GM12878 (cell line): ENCODE data around the gene CANT1. TPM values are rescaled to one million over a fixed set of nuclear protein-coding genes. Genes with fewer than 3 reads are reported as not detected.
A peak's percentile ranks its signal among the peaks of the same experiment; 100 is the strongest.

ENCODE experiments used
- ATAC-seq: fragments of 200-7000 bp; cut with Tn5 transposase; 3 replicates; pipeline ENCODE4 v1.9.1; 2020; ENCODE audit warnings: mild to moderate bottlenecking, moderate library complexity
- BruUV-seq: library from RNA; stranded (reverse); fragments of 400-500 nt; replicated peaks from 2 replicates; lab custom pipeline; 2021; lab: Mats Ljungman, UMichigan
- CTCF ChIA-PET: fragments of 300-600 bp; sonication (Branson Sonifier 250); formaldehyde crosslinking; extraction: SDS; loops from one replicate; lab custom pipeline; 2021; ENCODE audit warnings: inconsistent platforms; lab: Yijun Ruan, JAX
- POLR2A ChIA-PET: fragments of 350-600 bp; formaldehyde crosslinking; extraction: SDS; loops from one replicate; lab custom pipeline; 2021; ENCODE audit warnings: inconsistent platforms; lab: Charles Lee
- RAD21 ChIA-PET: fragments of 300-600 bp; sonication (Branson Sonifier 250); formaldehyde crosslinking; loops from one replicate; lab custom pipeline; 2023; ENCODE audit warnings: antibody characterized with exemption; ENCODE audit not compliant: unreplicated experiment; lab: Charles Lee
- SMC1A ChIA-PET: fragments of 300-600 bp; sonication (Branson Sonifier 250); formaldehyde crosslinking; loops from one replicate; lab custom pipeline; 2023; ENCODE audit not compliant: unreplicated experiment, uncharacterized antibody; lab: Charles Lee
- DNase-seq: peaks from one replicate; pipeline ENCODE4 v3.0.0-alpha.2; 2011; ENCODE audit warnings: low read depth, low spot score
- FAIRE-seq: peaks from 3 replicates; lab custom pipeline; 2011; peaks lifted over from hg19 to GRCh38; lab: Jason Lieb, UNC
- H2AFZ ChIP-seq: 2 replicates; pipeline ENCODE4 v1.6.0; 2011; ENCODE audit warnings: low read depth, low read length, control low read depth; ENCODE audit not compliant: control insufficient read depth
- H3K27ac ChIP-seq: 2 replicates; pipeline ENCODE4 v1.5.1; 2011; ENCODE audit warnings: control low read depth; ENCODE audit not compliant: control insufficient read depth, insufficient read depth
- H3K27me3 ChIP-seq, 2 experiments: replicated peaks in 1 of 2; 2 replicates each; pipeline versions ENCODE4 v1.6.0 to v1.6.1; 2011; ENCODE audit warnings: low read length in 1 of 2; ENCODE audit not compliant: control insufficient read depth in 2 of 2, insufficient read depth in 2 of 2
- H3K36me3 ChIP-seq, 2 experiments: 2 replicates each; pipeline ENCODE4 v1.5.1; 2011; ENCODE audit warnings: low read length in 1 of 2; ENCODE audit not compliant: control insufficient read depth in 2 of 2, insufficient read depth in 2 of 2
- H3K4me1 ChIP-seq: 2 replicates; pipeline ENCODE4 v1.6.1; 2011; ENCODE audit warnings: mild to moderate bottlenecking, low read length, moderate library complexity, mixed read lengths; ENCODE audit not compliant: control insufficient read depth, insufficient read depth
- H3K4me2 ChIP-seq: 2 replicates; pipeline ENCODE4 v1.6.0; 2011; ENCODE audit warnings: control low read depth; ENCODE audit not compliant: control insufficient read depth, insufficient read depth
- H3K4me3 ChIP-seq: fragments of 200-600 bp; sonication (generic); 2 replicates; pipeline ENCODE4 v1.5.1; 2016
- H3K79me2 ChIP-seq: 2 replicates; pipeline ENCODE4 v1.6.0; 2011; ENCODE audit warnings: low read length; ENCODE audit not compliant: control insufficient read depth, insufficient read depth
- H3K9ac ChIP-seq: 2 replicates; pipeline ENCODE4 v1.8.0; 2011; ENCODE audit warnings: low read length, control low read depth, mixed read lengths; ENCODE audit not compliant: control insufficient read depth, insufficient read depth
- H3K9me3 ChIP-seq: replicated peaks from 3 replicates; pipeline ENCODE4 v1.5.1; 2011; ENCODE audit warnings: mild to moderate bottlenecking, low read length; ENCODE audit not compliant: control insufficient read depth, insufficient read depth
- H4K20me1 ChIP-seq: 2 replicates; pipeline ENCODE4 v1.6.0; 2011; ENCODE audit not compliant: control insufficient read depth, insufficient read depth
- BMI1 ChIP-seq: fragments of 450-650 bp; IDR thresholded peaks from 2 replicates; pipeline ENCODE4 v1.6.1; 2016; ENCODE audit warnings: mild to moderate bottlenecking, moderate library complexity, borderline replicate concordance
- MYC ChIP-seq: IDR thresholded peaks from 2 replicates; pipeline ENCODE4 v1.6.1; 2011; ENCODE audit warnings: mild to moderate bottlenecking, low read length, moderate library complexity, inconsistent platforms; ENCODE audit not compliant: insufficient read depth, insufficient replicate concordance, insufficient read length, severe bottlenecking
- PAX5 ChIP-seq: IDR thresholded peaks from 2 replicates; pipeline ENCODE4 v1.6.1; 2011; ENCODE audit warnings: low read depth, low read length, borderline replicate concordance
- RAD21 ChIP-seq: IDR thresholded peaks from 2 replicates; pipeline ENCODE4 v1.6.1; 2011; ENCODE audit warnings: mild to moderate bottlenecking, low read depth, low read length, moderate library complexity; ENCODE audit not compliant: insufficient read depth
- SMARCA5 ChIP-seq: fragments of 450-650 bp; IDR thresholded peaks from 2 replicates; pipeline ENCODE4 v1.6.1; 2017; ENCODE audit warnings: mild to moderate bottlenecking
- SMC3 ChIP-seq: IDR thresholded peaks from 2 replicates; pipeline ENCODE4 v1.6.1; 2011; ENCODE audit warnings: low read length, improper control_type of control experiment, borderline replicate concordance
- YY1 ChIP-seq: IDR thresholded peaks from 2 replicates; pipeline ENCODE4 v1.6.1; 2011; ENCODE audit warnings: low read depth, mild to moderate bottlenecking, low read length
- WGBS: methylation state at CpG from one replicate; pipeline ENCODE4 v1.1.6; 2016; ENCODE audit warnings: low lambda C conversion rate; ENCODE audit not compliant: insufficient replicate concordance, insufficient coverage; ENCODE audit errors: missing lambda C conversion rate; 5-methylcytosine and 5-hydroxymethylcytosine counted together
- in situ Hi-C: fragments of 300-500 bp; cut with MboI; formaldehyde crosslinking; loops from 9 replicates; pipeline ENCODE4 v1.14.3; 2018; ENCODE audit warnings: mixed read lengths
- intact Hi-C: fragments of 100-400 bp; cut with micrococcal nuclease; formaldehyde crosslinking; loops from one replicate; pipeline ENCODE4 v1.14.2; 2022; ENCODE audit not compliant: unreplicated experiment
- polyA plus RNA-seq, 11 experiments: library from polyadenylated mRNA; depleted of rRNA in 4 of 11; unstranded in 6 of 11; stranded (reverse) in 5 of 11; fragments of >200 nt; fragmentation: Nextera tagmentation in 4 of 11; fragmentation: Illumina TruSeq in 1 of 11; extraction: Ambion mirVana in 4 of 11; extraction: Trizol in 1 of 11; gene quantifications; 1 replicate in 1 of 11; 2 replicates in 10 of 11; pipeline versions ENCODE4 v1.2.1 to v1.2.3, GENCODE V29; 2011 to 2016; ENCODE audit warnings: inconsistent platforms in 2 of 11, missing spikeins in 2 of 11, low read depth in 1 of 11
- total RNA-seq, 4 experiments: library from RNA; depleted of rRNA in 3 of 4; stranded (reverse); fragments of >200 nt in 3 of 4; fragmentation: Illumina TruSeq in 1 of 4; extraction: Trizol in 1 of 4; gene quantifications; 2 replicates each; pipeline versions ENCODE4 v1.2.1 to v1.2.3, GENCODE V29; 2013 to 2021
- TF ChIP-seq, protein P1 (sequence below): fragments of 150-350 bp; IDR thresholded peaks from 2 replicates; pipeline ENCODE4 v1.6.1; 2014; ENCODE audit warnings: mild to moderate bottlenecking, low read depth, low read length
- TF ChIP-seq, protein P2 (sequence below): fragments of 450-650 bp; formaldehyde crosslinking; IDR thresholded peaks from 2 replicates; pipeline ENCODE4 v1.4.0; 2022; ENCODE audit warnings: mild to moderate bottlenecking, moderate library complexity
- TF ChIP-seq, protein P3 (sequence below), 3 experiments: IDR thresholded peaks in 2 of 3; conservative IDR thresholded peaks in 1 of 3; 2 replicates each; pipeline ENCODE4 v1.5.1; 2011; ENCODE audit warnings: low read depth in 3 of 3, low read length in 3 of 3, mild to moderate bottlenecking in 3 of 3, control low read depth in 2 of 3, moderate library complexity in 2 of 3, inconsistent platforms in 1 of 3, mixed read lengths in 1 of 3; ENCODE audit not compliant: control insufficient read depth in 2 of 3, insufficient read depth in 1 of 3; ENCODE audit errors: extremely low read depth in 1 of 3

Gene CANT1
- total and polyA plus RNA-seq, 10 of the 15 experiments (the other 5 are each of a cell fraction or from before 2014, with no cell fraction given) = 2.2 to 59.2 (median 20.2) TPM

DNA sequence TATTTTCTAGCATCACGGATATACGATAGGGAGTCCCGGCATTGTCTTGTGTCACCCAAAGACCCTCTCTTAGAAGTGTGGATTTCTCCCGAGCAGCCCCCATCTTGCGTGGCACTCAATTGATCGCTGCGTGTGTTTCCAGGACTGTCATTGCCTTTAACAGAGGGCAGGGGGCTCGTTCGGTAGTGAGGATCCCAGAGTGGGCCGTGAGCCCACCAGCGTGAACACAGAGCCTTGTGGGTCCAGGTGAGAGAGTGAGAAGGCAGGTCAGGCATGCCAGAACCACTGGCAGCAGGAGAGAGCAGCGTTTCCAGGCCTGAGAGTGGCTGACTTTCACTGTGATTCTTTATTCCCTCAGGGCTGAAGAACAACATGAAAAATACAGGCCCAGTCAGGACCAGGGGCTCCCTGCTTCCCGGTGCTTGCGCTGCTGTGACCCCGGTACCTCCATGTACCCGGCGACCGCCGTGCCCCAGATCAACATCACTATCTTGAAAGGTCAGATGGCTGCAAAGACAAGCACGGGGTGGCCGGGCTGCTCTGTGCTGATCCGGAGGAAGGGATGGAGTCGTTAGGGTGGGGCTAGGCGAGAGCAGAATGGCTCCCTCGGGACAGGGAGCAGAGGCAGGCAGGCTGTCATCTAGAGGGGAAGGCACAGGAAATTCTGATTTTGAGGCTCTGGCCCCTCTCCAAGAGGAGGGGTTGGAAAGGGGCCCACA lies 36.8 kb upstream of the CANT1 start (continued):
- TF ChIP-seq, protein P1, sequence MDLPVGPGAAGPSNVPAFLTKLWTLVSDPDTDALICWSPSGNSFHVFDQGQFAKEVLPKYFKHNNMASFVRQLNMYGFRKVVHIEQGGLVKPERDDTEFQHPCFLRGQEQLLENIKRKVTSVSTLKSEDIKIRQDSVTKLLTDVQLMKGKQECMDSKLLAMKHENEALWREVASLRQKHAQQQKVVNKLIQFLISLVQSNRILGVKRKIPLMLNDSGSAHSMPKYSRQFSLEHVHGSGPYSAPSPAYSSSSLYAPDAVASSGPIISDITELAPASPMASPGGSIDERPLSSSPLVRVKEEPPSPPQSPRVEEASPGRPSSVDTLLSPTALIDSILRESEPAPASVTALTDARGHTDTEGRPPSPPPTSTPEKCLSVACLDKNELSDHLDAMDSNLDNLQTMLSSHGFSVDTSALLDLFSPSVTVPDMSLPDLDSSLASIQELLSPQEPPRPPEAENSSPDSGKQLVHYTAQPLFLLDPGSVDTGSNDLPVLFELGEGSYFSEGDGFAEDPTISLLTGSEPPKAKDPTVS = no peak
- TF ChIP-seq, protein P2, sequence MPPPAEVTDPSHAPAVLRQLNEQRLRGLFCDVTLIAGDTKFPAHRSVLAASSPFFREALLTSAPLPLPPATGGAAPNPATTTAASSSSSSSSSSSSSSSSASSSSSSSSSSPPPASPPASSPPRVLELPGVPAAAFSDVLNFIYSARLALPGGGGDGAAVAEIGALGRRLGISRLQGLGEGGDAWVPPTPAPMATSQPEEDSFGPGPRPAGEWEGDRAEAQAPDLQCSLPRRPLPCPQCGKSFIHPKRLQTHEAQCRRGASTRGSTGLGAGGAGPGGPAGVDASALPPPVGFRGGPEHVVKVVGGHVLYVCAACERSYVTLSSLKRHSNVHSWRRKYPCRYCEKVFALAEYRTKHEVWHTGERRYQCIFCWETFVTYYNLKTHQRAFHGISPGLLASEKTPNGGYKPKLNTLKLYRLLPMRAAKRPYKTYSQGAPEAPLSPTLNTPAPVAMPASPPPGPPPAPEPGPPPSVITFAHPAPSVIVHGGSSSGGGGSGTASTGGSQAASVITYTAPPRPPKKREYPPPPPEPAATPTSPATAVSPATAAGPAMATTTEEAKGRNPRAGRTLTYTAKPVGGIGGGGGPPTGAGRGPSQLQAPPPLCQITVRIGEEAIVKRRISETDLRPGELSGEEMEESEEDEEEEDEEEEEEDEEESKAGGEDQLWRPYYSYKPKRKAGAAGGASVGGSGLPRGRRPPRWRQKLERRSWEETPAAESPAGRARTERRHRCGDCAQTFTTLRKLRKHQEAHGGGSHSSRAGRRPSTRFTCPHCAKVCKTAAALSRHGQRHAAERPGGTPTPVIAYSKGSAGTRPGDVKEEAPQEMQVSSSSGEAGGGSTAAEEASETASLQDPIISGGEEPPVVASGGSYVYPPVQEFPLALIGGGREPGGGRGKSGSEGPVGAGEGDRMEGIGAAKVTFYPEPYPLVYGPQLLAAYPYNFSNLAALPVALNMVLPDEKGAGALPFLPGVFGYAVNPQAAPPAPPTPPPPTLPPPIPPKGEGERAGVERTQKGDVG (CRISPR knock-in tag) = no peak
- TF ChIP-seq MYC = no peak
- TF ChIP-seq BMI1 = no peak

DNA sequence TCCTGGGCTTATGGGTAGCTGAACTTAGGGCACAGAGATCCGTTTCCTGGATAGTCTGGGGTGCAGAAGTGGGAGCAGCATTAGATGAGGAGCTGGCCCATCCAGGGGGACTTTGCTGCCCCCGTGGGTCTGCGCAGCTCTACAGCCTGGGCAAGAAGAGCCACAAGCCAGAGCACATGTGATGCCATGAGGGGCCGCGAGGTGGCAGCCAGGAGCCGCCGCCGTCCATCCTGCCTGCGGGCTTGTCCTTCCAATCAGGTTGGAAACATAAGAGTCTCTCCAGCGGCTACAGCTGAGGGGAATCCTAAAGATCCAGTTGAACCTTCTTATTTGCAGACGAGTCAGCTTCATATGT lies 36.3 kb upstream of the CANT1 start:
- ChIA-PET POLR2A (no interaction called here), SMC1A (interaction anchor here (1.0 to 1.1 kb wide), 2 partner anchors 37 to 346 kb away, joined by 4 to 5 read pairs; no protein-coding TSS in a partner anchor), RAD21 (interaction anchor here (1.0 to 2.1 kb wide), 2 partner anchors 37 to 347 kb away, joined by 3 to 7 read pairs; no protein-coding TSS in a partner anchor), CTCF (interaction anchor here (0.6 to 2.9 kb wide), 15 partner anchors 8 to 346 kb away, joined by 3 to 27 read pairs (median 6); no protein-coding TSS in a partner anchor)
- Histone ChIP-seq H3K4me2 (no peak overlapping the region), H2AFZ (no peak overlapping the region), H4K20me1 (no peaks in the 10 kb centered on the region; the same call in 1 of the 2 replicates), H3K27me3 (no peaks in the 10 kb centered on the region; a peak in 1 of 4 replicates), H3K4me1 (no peaks in the 10 kb centered on the region), H3K9me3 (no peaks in the 10 kb centered on the region), H3K4me3 (no peak overlapping the region), H3K36me3 (no peaks in the 10 kb centered on the region), H3K27ac (no peak overlapping the region), H3K79me2 (no peaks in the 10 kb centered on the region), H3K9ac (no peak overlapping the region)
- ATAC-seq (peak; percentile 94), DNase-seq (no peak), FAIRE-seq (peak; percentile 7)
- WGBS = 3% methylated on average over 11 of the region's 11 CpGs
- TF ChIP-seq PAX5 = no peak
- TF ChIP-seq SMC3 = peak; percentile 64
- TF ChIP-seq, protein P3, sequence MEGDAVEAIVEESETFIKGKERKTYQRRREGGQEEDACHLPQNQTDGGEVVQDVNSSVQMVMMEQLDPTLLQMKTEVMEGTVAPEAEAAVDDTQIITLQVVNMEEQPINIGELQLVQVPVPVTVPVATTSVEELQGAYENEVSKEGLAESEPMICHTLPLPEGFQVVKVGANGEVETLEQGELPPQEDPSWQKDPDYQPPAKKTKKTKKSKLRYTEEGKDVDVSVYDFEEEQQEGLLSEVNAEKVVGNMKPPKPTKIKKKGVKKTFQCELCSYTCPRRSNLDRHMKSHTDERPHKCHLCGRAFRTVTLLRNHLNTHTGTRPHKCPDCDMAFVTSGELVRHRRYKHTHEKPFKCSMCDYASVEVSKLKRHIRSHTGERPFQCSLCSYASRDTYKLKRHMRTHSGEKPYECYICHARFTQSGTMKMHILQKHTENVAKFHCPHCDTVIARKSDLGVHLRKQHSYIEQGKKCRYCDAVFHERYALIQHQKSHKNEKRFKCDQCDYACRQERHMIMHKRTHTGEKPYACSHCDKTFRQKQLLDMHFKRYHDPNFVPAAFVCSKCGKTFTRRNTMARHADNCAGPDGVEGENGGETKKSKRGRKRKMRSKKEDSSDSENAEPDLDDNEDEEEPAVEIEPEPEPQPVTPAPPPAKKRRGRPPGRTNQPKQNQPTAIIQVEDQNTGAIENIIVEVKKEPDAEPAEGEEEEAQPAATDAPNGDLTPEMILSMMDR (IDR thresholded peaks at IDR 0.05 in 2 of 3, conservative IDR thresholded peaks at IDR 0.05 in 1 of 3; ENCODE audit: control insufficient read depth in 2 of 3, extremely low read depth in 1 of 3, insufficient read depth in 1 of 3, low read depth in 3 of 3, low read length in 3 of 3) = peak; percentile 90 to 97 (median 92)
- no peak for TF ChIP-seq SMARCA5
- TF ChIP-seq RAD21 = peak; percentile 67
- TF ChIP-seq YY1 = peak; percentile 52; the same call in 1 of the 2 replicates
- no TSS peak for BruUV-seq
- in situ Hi-C loops = no loop called here
- intact Hi-C loops = loop anchor here (2.0 kb wide), 1 partner anchor 37 kb away; no protein-coding TSS in a partner anchor
